ENCODE measurements around the gene SIT1. TPM values are rescaled to one million over a fixed set of nuclear protein-coding genes. Genes with fewer than 3 reads are reported as not detected.

SIT1 gene
- total and polyA plus RNA-seq, 8 donors = 0.27 to 2.4 (median 0.55) TPM

DNA sequence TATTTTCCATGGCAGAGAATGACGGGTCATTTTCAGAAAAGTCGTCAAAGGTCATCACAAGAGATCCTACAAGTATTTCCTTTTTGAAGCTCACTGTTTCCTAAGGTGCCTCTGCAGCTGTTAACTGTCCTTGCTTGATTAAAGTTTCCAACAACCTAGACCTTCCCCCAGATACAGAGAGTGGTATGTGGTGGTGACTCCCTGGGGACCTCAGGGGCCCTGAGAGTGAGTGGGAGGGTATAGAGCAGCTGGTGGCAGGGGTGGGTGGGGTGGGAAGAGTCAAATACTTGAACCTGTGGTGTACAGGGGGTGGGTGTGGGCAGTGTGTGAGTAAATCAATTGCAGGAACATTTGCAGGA is 31.0 kb downstream of the SIT1 start:
- ATAC-seq = no peak
- intact Hi-C loops (cut with DNase I) = no loop called here
- TF ChIP-seq, protein P1, sequence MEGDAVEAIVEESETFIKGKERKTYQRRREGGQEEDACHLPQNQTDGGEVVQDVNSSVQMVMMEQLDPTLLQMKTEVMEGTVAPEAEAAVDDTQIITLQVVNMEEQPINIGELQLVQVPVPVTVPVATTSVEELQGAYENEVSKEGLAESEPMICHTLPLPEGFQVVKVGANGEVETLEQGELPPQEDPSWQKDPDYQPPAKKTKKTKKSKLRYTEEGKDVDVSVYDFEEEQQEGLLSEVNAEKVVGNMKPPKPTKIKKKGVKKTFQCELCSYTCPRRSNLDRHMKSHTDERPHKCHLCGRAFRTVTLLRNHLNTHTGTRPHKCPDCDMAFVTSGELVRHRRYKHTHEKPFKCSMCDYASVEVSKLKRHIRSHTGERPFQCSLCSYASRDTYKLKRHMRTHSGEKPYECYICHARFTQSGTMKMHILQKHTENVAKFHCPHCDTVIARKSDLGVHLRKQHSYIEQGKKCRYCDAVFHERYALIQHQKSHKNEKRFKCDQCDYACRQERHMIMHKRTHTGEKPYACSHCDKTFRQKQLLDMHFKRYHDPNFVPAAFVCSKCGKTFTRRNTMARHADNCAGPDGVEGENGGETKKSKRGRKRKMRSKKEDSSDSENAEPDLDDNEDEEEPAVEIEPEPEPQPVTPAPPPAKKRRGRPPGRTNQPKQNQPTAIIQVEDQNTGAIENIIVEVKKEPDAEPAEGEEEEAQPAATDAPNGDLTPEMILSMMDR (IDR thresholded peaks at IDR 0.05) = no peak

DNA sequence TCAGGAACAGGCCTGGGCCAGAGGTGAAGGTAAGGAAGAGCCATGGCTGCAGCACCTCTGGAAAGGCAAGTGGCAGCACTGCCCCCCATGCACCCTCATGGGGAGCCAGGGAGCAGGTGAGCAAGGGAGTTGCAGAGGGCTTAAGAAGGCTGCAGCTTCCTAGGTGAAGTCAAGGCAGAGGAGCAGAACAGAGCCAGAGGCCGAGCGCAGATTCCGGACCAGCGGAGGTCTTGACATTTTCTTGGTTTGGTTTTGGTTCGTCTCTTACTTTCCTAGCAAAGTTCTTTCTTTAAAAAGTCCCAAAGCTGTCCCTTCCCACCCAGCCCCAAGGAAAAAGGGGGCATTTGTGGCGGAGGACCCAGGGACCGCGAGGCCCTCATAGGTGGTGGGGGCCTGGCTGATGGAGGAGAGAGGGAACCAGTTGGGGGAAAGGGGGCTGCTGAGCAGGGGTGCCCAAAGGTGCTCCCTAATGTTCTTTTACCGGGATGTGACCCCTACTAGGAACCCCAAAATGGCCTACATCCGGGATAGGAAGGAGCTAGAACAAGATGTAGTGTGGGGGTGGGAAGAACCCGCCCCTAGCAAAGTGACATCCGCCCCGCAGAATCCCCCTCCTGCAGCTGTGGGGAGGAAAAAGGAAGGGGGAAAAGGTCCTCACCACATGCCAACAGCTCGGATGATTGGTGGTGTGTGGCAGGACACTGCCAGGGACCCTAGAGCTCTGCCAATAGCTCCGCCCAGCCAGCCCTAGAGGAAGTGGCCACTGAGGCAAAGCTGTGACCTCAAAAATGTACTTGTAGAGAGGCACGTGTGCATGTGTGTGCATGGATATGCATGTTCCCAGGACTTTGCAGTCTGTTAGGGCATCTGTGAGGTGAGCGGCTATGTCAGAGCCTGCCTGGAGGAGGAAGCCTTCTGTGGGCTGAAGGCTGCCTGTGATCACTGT is 31.6 kb downstream of the SIT1 start:
- Histone ChIP-seq H3K27ac (peak overlapping the region in 1 of 2 donors; percentile 18), H3K9me3 (no peaks in the 10 kb centered on the region), H3K4me1 (peaks cover 6 to 34% of the 10 kb centered on the region in 2 donors), H3K36me3 (no peaks in the 10 kb centered on the region), H3K4me3 (no peak overlapping the region), H3K27me3 (peaks cover 0 to 8% of the 10 kb centered on the region in 2 donors)
- peak in 2 of 4 donors; percentile 13 to 60 for DNase-seq
- ATAC-seq = peak; percentile 31
- TF ChIP-seq, protein P1 (IDR thresholded peaks at IDR 0.05) = no peak
- intact Hi-C loops (cut with DNase I) = no loop called here

More for the DNA sequence above, 31.0 kb downstream of the SIT1 start:
- Histone ChIP-seq H3K36me3 (no peaks in the 10 kb centered on the region), H3K9me3 (no peaks in the 10 kb centered on the region), H3K4me3 (no peak overlapping the region), H3K27ac (no peak overlapping the region), H3K4me1 (peaks cover 6 to 34% of the 10 kb centered on the region in 2 donors), H3K27me3 (peaks cover 0 to 8% of the 10 kb centered on the region in 2 donors)
- no peak for DNase-seq

- intact Hi-C loops (cut with DNase I) = no loop called here
- Histone ChIP-seq H3K27me3 (peaks cover 0 to 8% of the 10 kb centered on the region in 2 donors), H3K27ac (peak within 1 kb of the TSS in 1 of 2 donors; percentile 28), H3K4me3 (peak within 1 kb of the TSS; percentile 19 to 39), H3K9me3 (no peaks in the 10 kb centered on the region), H3K4me1 (peaks cover 6 to 34% of the 10 kb centered on the region in 2 donors), H3K36me3 (no peaks in the 10 kb centered on the region)
- TF ChIP-seq, protein P1 (IDR thresholded peaks at IDR 0.05) = no peak
- no peak for DNase-seq
- ATAC-seq = peak; percentile 38
Measured at GRCh38 chr9:35618325-35618727, 32.4 kb downstream of the SIT1 start, which contains the start of gene CD72. Gene CD72 (minus strand): TSS chr9:35618413. CDS start chr9:35618303, 110 bp downstream.

DNA sequence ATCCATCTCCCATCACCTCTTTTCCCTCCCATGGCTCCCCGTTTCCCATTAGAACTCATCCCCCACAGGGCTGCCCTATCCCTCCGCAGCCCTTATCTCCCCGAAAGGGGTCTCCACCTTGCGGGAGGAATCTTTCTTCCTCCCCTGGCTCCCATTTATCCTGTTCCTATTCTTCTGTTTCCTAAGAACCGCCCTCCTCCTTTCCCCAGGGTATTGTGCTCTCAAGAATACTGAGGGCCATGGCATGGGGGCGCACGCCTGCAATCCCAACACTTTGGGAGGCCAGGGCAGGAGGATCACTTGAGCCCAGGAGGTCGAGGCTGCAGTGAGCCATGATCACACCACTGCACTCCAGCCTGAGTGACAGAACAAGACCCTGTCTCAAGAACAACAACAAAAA is 33.2 kb downstream of the SIT1 start:
- peak overlapping the region; percentile 19 to 39 for H3K4me3 ChIP-seq
- intact Hi-C loops (cut with DNase I) = no loop called here
- no peak for ATAC-seq

More for the DNA sequence above, 33.2 kb downstream of the SIT1 start:
- no peaks in the 10 kb centered on the region for H3K36me3 ChIP-seq
- peaks cover 0 to 8% of the 10 kb centered on the region in 2 donors for H3K27me3 ChIP-seq
- no peaks in the 10 kb centered on the region for H3K9me3 ChIP-seq
- TF ChIP-seq, protein P1 (IDR thresholded peaks at IDR 0.05) = no peak
- DNase-seq = no peak
- peaks cover 6 to 34% of the 10 kb centered on the region in 2 donors for H3K4me1 ChIP-seq
- no peak overlapping the region for H3K27ac ChIP-seq
